ENCODE measurements around the gene GPS1.
A peak's percentile ranks its signal among the peaks of the same experiment; 100 is the strongest.

GPS1 gene

GRCh38 chr17:82033359-82034085 lies 18.2 kb upstream of the GPS1 start:
- H3K4me3 ChIP-seq (ENCODE audit: control insufficient read depth in 1 of 7, extremely low read depth in 1 of 7, insufficient read depth in 4 of 7, low read depth in 2 of 7, low read length in 6 of 7): no peak overlapping the region
- 98% methylated on average over 26 of the region's 38 CpGs for WGBS (ENCODE audit: insufficient coverage)
- CTCF ChIA-PET: interaction anchor here (0.6 kb wide), 1 partner anchor 73 kb away, joined by 3 read pairs; no protein-coding TSS in a partner anchor

GRCh38 chr17:82034371-82035011 lies 17.2 kb upstream of the GPS1 start:
- no peak overlapping the region for H3K27ac ChIP-seq (ENCODE audit: insufficient read depth in 1 of 2, low read depth in 1 of 2, low read length in 2 of 2, poor library complexity in 1 of 2, severe bottlenecking in 2 of 2)
- H3K27me3 ChIP-seq (replicated peaks in 2 of 5; ENCODE audit: control insufficient read depth in 4 of 5, insufficient read depth in 5 of 5, low read length in 4 of 5): no peaks in the 10 kb centered on the region
- H3K9me3 ChIP-seq (ENCODE audit: control extremely low read depth in 1 of 5, control insufficient read depth in 4 of 5, insufficient read depth in 2 of 5, low read depth in 1 of 5, low read length in 4 of 5): no peaks in the 10 kb centered on the region
- WGBS (ENCODE audit: insufficient coverage): 97% methylated on average over 20 of the region's 23 CpGs
- no peak overlapping the region for H3K4me3 ChIP-seq (ENCODE audit: control insufficient read depth in 1 of 7, extremely low read depth in 1 of 7, insufficient read depth in 4 of 7, low read depth in 2 of 7, low read length in 6 of 7)
- ChIA-PET CTCF (interaction anchor here (0.6 to 1.2 kb wide), 3 partner anchors 9 to 120 kb away, joined by 3 to 4 read pairs (median 3); no protein-coding TSS in a partner anchor), POLR2A (no interaction called here)
- peaks cover 0 to 14% (median 2%) of the 10 kb centered on the region in 4 experiments for H3K36me3 ChIP-seq (ENCODE audit: control insufficient read depth in 4 of 4, insufficient read depth in 4 of 4, low read length in 3 of 4)
- DNase-seq: no peak
- H3K4me1 ChIP-seq (ENCODE audit: control extremely low read depth in 1 of 4, control insufficient read depth in 4 of 4, insufficient read depth in 4 of 4, low read length in 3 of 4): peaks cover 0 to 39% (median 37%) of the 10 kb centered on the region in 4 experiments

More at GRCh38 chr17:82033359-82034085, 18.2 kb upstream of the GPS1 start:
- DNase-seq: no peak
- peaks cover 0 to 39% (median 36%) of the 10 kb centered on the region in 4 experiments for H3K4me1 ChIP-seq (ENCODE audit: control extremely low read depth in 1 of 4, control insufficient read depth in 4 of 4, insufficient read depth in 4 of 4, low read length in 3 of 4)
- no peak overlapping the region for H3K27ac ChIP-seq (ENCODE audit: insufficient read depth in 1 of 2, low read depth in 1 of 2, low read length in 2 of 2, poor library complexity in 1 of 2, severe bottlenecking in 2 of 2)
- H3K9me3 ChIP-seq (ENCODE audit: control extremely low read depth in 1 of 5, control insufficient read depth in 4 of 5, insufficient read depth in 2 of 5, low read depth in 1 of 5, low read length in 4 of 5): no peaks in the 10 kb centered on the region
- POLR2A ChIA-PET: no interaction called here
- H3K27me3 ChIP-seq (replicated peaks in 2 of 5; ENCODE audit: control insufficient read depth in 4 of 5, insufficient read depth in 5 of 5, low read length in 4 of 5): no peaks in the 10 kb centered on the region
- H3K36me3 ChIP-seq (ENCODE audit: control insufficient read depth in 4 of 4, insufficient read depth in 4 of 4, low read length in 3 of 4): peaks cover 0 to 20% (median 4%) of the 10 kb centered on the region in 4 experiments

DNA sequence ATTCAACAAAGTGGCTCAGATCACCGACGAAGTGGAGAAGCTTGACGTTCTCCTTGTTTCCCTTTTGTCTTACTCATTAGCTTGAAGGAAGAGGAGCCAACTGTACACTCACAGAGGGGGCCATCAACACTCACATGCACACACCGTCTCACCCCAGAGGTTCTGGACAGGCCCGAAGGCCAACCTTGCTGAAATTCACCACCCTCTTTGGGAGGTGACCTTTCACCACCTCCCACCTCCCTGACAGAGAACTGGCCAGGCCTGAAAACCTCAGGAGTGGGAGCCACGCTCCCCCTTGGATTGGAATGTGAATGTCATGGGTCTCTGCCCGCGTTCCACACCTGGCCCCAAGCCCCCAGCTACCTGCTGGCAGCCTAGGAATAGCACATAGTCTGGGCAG lies 16.2 kb upstream of the GPS1 start:
- Histone ChIP-seq H3K27me3 (replicated peaks in 2 of 5; ENCODE audit: control insufficient read depth in 4 of 5, insufficient read depth in 5 of 5, low read length in 4 of 5) (no peaks in the 10 kb centered on the region), H3K36me3 (ENCODE audit: control insufficient read depth in 4 of 4, insufficient read depth in 4 of 4, low read length in 3 of 4) (peaks cover 0 to 14% (median 2%) of the 10 kb centered on the region in 4 experiments), H3K4me3 (ENCODE audit: control insufficient read depth in 1 of 7, extremely low read depth in 1 of 7, insufficient read depth in 4 of 7, low read depth in 2 of 7, low read length in 6 of 7) (no peak overlapping the region), H3K9me3 (ENCODE audit: control extremely low read depth in 1 of 5, control insufficient read depth in 4 of 5, insufficient read depth in 2 of 5, low read depth in 1 of 5, low read length in 4 of 5) (no peaks in the 10 kb centered on the region), H3K4me1 (ENCODE audit: control extremely low read depth in 1 of 4, control insufficient read depth in 4 of 4, insufficient read depth in 4 of 4, low read length in 3 of 4) (peaks cover 0 to 35% (median 30%) of the 10 kb centered on the region in 4 experiments), H3K27ac (ENCODE audit: insufficient read depth in 1 of 2, low read depth in 1 of 2, low read length in 2 of 2, poor library complexity in 1 of 2, severe bottlenecking in 2 of 2) (no peak overlapping the region)
- 95% methylated on average over 8 of the region's 8 CpGs for WGBS (ENCODE audit: insufficient coverage)
- POLR2A ChIA-PET: no interaction called here
- no peak for DNase-seq
- CTCF ChIA-PET: interaction anchor here (0.8 to 1.4 kb wide), 3 partner anchors 10 to 109 kb away, joined by 3 read pairs; no protein-coding TSS in a partner anchor

- ChIA-PET POLR2A (no interaction called here), CTCF (interaction anchor here (0.8 to 1.4 kb wide), 4 partner anchors 16 to 108 kb away, joined by 3 to 4 read pairs (median 3); no protein-coding TSS in a partner anchor)
- Histone ChIP-seq H3K9me3 (ENCODE audit: control extremely low read depth in 1 of 5, control insufficient read depth in 4 of 5, insufficient read depth in 2 of 5, low read depth in 1 of 5, low read length in 4 of 5) (no peaks in the 10 kb centered on the region), H3K27me3 (replicated peaks in 2 of 5; ENCODE audit: control insufficient read depth in 4 of 5, insufficient read depth in 5 of 5, low read length in 4 of 5) (no peaks in the 10 kb centered on the region), H3K4me1 (ENCODE audit: control extremely low read depth in 1 of 4, control insufficient read depth in 4 of 4, insufficient read depth in 4 of 4, low read length in 3 of 4) (peaks cover 0 to 29% (median 24%) of the 10 kb centered on the region in 4 experiments), H3K27ac (ENCODE audit: insufficient read depth in 1 of 2, low read depth in 1 of 2, low read length in 2 of 2, poor library complexity in 1 of 2, severe bottlenecking in 2 of 2) (no peak overlapping the region), H3K36me3 (ENCODE audit: control insufficient read depth in 4 of 4, insufficient read depth in 4 of 4, low read length in 3 of 4) (peaks cover 0 to 14% (median 2%) of the 10 kb centered on the region in 4 experiments), H3K4me3 (ENCODE audit: control insufficient read depth in 1 of 7, extremely low read depth in 1 of 7, insufficient read depth in 4 of 7, low read depth in 2 of 7, low read length in 6 of 7) (peak overlapping the region in 6 of 7 experiments; percentile 59 to 83 (median 78))
- DNase-seq: no peak
- WGBS (ENCODE audit: insufficient coverage): 94% methylated on average over 17 of the region's 20 CpGs
Measured at GRCh38 chr17:82035956-82036633, 15.6 kb upstream of the GPS1 start.

- no peak for DNase-seq
- ChIA-PET POLR2A (no interaction called here), CTCF (interaction anchor here (1.0 kb wide), 2 partner anchors 68 to 70 kb away, joined by 3 to 4 read pairs; no protein-coding TSS in a partner anchor)
- Histone ChIP-seq H3K36me3 (ENCODE audit: control insufficient read depth in 4 of 4, insufficient read depth in 4 of 4, low read length in 3 of 4) (peaks cover 0 to 14% (median 2%) of the 10 kb centered on the region in 4 experiments), H3K4me1 (ENCODE audit: control extremely low read depth in 1 of 4, control insufficient read depth in 4 of 4, insufficient read depth in 4 of 4, low read length in 3 of 4) (peaks cover 0 to 27% (median 24%) of the 10 kb centered on the region in 4 experiments), H3K4me3 (ENCODE audit: control insufficient read depth in 1 of 7, extremely low read depth in 1 of 7, insufficient read depth in 4 of 7, low read depth in 2 of 7, low read length in 6 of 7) (peak overlapping the region; percentile 40 to 83 (median 74)), H3K27ac (ENCODE audit: insufficient read depth in 1 of 2, low read depth in 1 of 2, low read length in 2 of 2, poor library complexity in 1 of 2, severe bottlenecking in 2 of 2) (peak overlapping the region in 1 of 2 experiments; percentile 66), H3K9me3 (ENCODE audit: control extremely low read depth in 1 of 5, control insufficient read depth in 4 of 5, insufficient read depth in 2 of 5, low read depth in 1 of 5, low read length in 4 of 5) (no peaks in the 10 kb centered on the region), H3K27me3 (replicated peaks in 2 of 5; ENCODE audit: control insufficient read depth in 4 of 5, insufficient read depth in 5 of 5, low read length in 4 of 5) (no peaks in the 10 kb centered on the region)
- 61% methylated on average over 16 of the region's 23 CpGs for WGBS (ENCODE audit: insufficient coverage)
Measured at GRCh38 chr17:82036634-82037091, 15.0 kb upstream of the GPS1 start.

- Histone ChIP-seq H3K4me1 (ENCODE audit: control extremely low read depth in 1 of 4, control insufficient read depth in 4 of 4, insufficient read depth in 4 of 4, low read length in 3 of 4) (peaks cover 0 to 23% (median 19%) of the 10 kb centered on the region in 4 experiments), H3K27me3 (replicated peaks in 2 of 5; ENCODE audit: control insufficient read depth in 4 of 5, insufficient read depth in 5 of 5, low read length in 4 of 5) (no peaks in the 10 kb centered on the region), H3K36me3 (ENCODE audit: control insufficient read depth in 4 of 4, insufficient read depth in 4 of 4, low read length in 3 of 4) (peaks cover 0 to 14% (median 2%) of the 10 kb centered on the region in 4 experiments), H3K9me3 (ENCODE audit: control extremely low read depth in 1 of 5, control insufficient read depth in 4 of 5, insufficient read depth in 2 of 5, low read depth in 1 of 5, low read length in 4 of 5) (no peaks in the 10 kb centered on the region), H3K4me3 (ENCODE audit: control insufficient read depth in 1 of 7, extremely low read depth in 1 of 7, insufficient read depth in 4 of 7, low read depth in 2 of 7, low read length in 6 of 7) (peak within 1 kb of the TSS; percentile 40 to 83 (median 74)), H3K27ac (ENCODE audit: insufficient read depth in 1 of 2, low read depth in 1 of 2, low read length in 2 of 2, poor library complexity in 1 of 2, severe bottlenecking in 2 of 2) (peak within 1 kb of the TSS in 1 of 2 experiments; percentile 66)
- CTCF ChIA-PET: interaction anchor here (0.8 to 1.6 kb wide), 15 partner anchors 9 to 164 kb away, joined by 3 to 8 read pairs (median 3); partner anchors contain the start of gene DUS1L
- POLR2A ChIA-PET: interaction anchor here (0.8 to 1.0 kb wide), 3 partner anchors 60 to 61 kb away, joined by 3 to 5 read pairs (median 4); partner anchors contain the start of genes ASPSCR1 and FASN
- 0% methylated on average over 92 of the region's 92 CpGs for WGBS (ENCODE audit: insufficient coverage)
- DNase-seq: peak; percentile 96 to 98 (median 97)
Measured at GRCh38 chr17:82037092-82037888, 14.4 kb upstream of the GPS1 start, which contains the start of gene DCXR. Gene DCXR (minus strand): TSS chr17:82037697. CDS start chr17:82037682, 15 bp downstream.
